COLO668 (cell line): Measurements from ENCODE around the gene PDE4C.
A peak's percentile ranks its signal among the peaks of the same experiment; 100 is the strongest.

Experiments
- DNase-seq: peaks from one replicate; lab custom pipeline; 2025; ENCODE audit not compliant: unreplicated experiment; lab: John Stamatoyannopoulos, UW

Gene PDE4C

DNA sequence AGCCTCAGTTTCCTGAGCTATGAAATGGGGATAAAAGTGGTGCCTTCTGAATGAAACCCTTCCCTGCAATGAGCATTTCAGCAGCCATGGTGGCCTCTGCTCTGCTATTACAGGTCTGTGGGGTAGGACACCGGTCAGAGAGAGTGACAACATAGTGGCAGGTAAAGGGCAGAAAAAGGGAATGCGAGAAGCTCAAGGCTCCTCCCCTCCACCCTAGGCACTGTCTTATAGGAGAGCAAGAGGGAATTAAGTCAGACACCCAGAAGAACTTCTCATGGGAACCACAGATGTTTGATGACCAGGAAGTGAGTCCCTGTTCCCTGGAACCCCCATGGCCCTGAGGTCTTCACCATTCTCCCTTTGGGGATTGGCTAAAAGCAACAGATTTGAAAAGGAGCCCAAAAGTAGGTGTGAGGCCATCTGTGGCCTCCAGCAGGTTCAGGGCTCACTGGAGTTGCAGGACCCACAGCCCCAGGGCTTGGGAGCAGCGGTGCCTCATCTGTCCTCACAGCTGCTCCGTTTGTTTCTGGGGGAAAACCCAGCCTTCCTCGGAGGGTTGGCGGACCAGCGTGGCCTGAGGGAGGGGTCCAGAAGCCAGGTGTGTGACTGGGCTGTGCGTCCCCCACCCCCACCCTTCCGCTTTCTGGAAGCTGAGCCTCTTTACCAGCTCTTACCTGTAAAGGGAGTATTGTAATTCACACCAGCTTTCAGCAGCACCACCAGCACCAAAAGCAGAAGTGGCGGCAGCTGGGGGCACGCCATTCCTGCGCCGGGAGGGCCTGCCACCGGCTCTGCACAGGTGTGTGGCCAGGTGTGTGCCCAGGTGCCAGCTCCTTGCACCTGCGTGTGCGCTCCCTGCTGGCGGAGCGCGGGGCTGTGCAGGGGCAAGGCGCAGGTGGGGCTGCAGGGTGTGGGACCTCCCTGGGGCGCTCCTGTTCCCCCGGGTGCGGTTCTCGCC lies 28.6 kb upstream of the PDE4C start:
- peak; percentile 89 for DNase-seq

GRCh38 chr19:18253716-18254115 lies 27.5 kb upstream of the PDE4C start:
- DNase-seq: no peak

DNA sequence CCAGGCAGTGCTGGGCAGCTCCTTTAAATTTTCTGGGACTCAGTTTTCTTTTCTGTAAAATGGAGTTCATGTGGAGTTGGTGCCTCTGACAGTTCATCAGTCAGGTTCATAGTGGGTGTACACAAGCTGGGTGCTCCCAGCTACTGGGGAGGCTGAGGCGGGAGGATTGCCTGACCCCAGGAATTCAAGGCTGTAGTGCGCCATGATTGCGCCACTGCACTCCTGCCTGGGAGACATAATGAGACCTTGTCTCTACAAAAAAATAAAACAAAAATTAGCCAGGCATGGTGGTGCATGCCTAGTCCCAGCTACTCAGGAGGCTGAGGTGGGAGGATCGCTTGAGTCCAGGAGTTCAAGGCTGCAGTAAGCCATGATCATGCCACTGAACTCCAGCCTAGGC lies 26.9 kb upstream of the PDE4C start:
- DNase-seq: no peak

DNA sequence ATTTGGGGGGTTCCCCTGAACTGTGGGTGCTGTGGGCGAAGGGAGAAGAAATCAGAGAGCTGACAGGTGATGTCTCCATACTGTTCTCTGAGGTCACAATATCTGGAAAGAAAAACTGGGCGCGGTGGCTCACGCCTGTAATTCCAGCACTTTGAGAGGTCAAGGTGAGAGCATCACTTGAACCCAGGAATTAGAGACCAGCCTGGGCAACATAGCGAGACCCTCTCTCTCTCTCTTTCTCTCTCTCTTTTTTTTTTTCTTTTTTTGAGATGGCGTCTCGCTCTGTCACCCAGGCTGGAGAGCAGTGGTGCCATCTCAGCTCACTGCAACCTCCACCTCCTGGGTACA lies 26.1 kb upstream of the PDE4C start:
- no peak for DNase-seq

GRCh38 chr19:18251587-18252369 lies 25.5 kb upstream of the PDE4C start:
- peak; percentile 74 for DNase-seq

- no peak for DNase-seq
Observed at GRCh38 chr19:18249834-18250233, 23.6 kb upstream of the PDE4C start.

GRCh38 chr19:18245297-18245696 lies 19.1 kb upstream of the PDE4C start:
- DNase-seq: no peak

DNA sequence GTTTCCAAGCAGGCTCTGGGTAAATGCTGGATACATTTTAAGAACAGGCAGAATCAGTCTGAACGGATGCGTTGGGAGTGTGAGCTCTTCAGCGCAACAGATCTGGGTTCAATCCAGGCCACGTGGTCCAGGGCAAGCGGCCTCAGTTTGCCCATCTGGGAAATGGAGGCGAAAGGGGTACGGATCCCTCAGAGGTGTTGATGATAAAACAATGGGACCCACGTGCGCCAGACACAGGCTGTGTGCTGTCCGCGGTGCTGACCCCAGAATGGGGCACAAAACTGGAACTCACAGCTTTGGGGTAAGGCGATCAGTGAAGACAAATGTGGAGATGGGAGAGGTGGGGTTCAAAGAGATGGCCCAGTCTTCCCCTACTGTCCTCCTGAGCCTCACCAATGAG lies 13.1 kb upstream of the PDE4C start:
- no peak for DNase-seq

DNA sequence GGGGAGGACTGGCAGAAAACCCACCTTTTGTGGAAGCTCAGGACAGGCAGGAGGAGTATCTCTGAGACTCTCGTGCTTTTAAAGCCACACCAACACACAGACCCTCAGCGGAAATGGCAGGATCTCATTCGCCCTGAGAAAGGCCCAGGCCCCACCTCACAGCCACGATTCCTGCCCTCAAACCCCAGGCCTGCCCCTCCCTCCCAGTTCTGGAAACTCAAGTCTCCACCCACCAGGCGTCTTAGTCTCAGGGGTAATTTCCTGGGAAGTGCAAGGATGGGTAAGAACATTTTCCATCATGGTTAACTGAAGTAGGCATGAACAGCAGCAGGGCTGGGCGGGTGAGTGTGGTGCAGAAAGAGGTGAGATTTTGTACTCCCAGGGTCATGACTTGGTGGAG lies 8.0 kb upstream of the PDE4C start:
- no peak for DNase-seq

DNA sequence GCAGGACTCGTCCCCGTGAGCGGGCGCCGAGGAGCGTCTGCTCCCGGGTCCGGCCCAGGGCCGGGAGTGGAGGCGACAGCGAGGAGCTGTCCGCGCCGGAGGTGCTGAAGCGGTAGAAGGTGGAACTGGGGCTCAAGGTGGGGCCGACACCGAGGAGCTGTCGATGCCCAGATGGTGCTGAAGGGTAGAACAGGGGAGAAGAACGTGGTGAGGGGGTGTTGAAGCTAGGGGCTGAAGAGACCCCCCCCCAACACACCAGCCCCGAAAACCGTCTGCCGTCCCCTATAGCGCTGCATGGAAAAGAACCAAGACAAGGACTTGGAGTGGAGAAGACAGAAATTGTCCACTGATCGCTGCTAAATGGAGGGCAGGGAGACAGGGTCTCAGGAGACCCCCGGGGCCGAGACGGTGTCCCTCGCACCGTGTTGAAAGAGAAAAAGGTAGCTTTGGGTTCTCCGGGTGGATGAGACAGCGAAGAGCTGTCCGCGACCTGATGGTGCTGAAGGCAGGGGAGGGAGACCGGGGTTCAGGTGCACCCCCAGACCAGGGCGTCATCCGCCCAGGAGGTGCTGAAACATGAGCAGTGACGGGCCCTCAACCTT lies 7.1 kb upstream of the PDE4C start:
- peak; percentile 51 for DNase-seq

DNA sequence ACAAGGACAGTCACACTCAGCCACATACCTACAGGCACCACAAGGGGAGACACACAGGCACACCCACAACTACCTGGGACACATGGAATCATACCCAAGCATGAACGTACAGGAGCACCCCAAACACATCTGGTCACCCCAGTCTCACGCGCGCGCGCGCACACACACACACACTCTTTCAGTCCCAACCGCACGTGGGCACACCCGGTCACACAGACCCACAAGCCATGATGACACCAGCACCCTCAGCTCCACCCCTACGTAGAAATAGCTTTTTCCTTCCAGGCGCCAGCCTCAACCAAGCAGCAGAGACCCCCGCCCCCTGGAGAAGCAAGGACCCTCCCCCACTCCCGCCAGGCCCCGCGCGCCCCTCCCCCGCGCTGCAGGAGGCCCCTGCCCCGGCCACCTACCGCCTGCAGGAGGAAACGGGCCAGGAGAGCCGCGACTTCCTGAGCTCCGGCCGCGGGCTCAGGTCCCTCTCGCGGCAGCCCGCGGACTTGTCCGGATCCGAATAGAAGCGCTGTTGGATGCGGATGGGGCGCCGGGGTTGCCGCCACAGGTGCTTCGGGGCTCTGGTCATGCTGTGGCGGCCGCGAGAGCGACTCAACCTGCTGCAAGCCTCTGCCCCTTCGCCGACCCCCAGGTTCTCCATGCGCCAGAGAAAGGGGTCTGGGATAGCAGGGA lies 6.4 kb upstream of the PDE4C start:
- peak; percentile 75 for DNase-seq

GRCh38 chr19:18231775-18232174 lies 5.5 kb upstream of the PDE4C start:
- DNase-seq: no peak

GRCh38 chr19:18230941-18231734 lies 4.9 kb upstream of the PDE4C start:
- DNase-seq: no peak

DNA sequence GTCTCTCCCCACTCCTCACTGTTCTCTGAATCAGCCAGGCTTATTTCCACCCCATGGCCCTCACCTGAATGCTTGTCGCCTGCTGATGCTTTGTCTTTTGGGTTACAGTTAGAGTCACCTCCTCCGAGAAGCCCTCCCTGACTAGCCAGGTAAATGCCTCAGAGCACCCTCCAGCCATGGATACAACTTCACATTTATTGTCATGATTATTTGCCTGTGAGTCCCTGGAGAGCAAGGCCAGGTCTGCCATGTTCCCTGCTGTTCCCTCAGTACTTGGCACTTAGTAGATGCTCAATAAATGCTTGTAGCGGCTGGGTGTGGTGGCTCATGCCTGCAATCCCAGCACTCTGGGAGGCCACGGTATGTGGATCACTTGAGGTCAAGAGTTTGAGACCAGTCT lies 3.7 kb upstream of the PDE4C start:
- DNase-seq: no peak

DNA sequence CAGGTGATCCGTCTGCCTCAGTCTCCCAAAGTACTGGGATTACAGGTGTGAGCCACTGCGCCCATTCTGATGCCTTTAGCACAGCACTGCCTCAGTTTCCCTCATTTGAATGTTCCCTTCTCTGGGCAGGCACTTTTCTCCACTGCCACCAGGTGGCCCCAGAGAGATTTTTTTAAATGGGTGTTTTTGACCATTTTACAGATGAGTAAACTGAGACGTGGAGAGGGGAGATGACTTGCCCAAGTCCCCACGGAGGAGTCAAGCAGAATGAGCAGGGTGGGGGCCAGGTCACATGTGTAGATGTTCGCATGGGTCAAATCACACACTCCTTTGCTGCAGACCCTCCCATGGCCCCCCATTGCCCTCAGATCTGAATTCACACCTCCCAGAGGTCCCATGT lies 3.2 kb upstream of the PDE4C start:
- DNase-seq: no peak

GRCh38 chr19:18227781-18228271 lies 1.6 kb upstream of the PDE4C start:
- no peak for DNase-seq

GRCh38 chr19:18226956-18227780 lies 930 bp upstream of the PDE4C start:
- no peak for DNase-seq

DNA sequence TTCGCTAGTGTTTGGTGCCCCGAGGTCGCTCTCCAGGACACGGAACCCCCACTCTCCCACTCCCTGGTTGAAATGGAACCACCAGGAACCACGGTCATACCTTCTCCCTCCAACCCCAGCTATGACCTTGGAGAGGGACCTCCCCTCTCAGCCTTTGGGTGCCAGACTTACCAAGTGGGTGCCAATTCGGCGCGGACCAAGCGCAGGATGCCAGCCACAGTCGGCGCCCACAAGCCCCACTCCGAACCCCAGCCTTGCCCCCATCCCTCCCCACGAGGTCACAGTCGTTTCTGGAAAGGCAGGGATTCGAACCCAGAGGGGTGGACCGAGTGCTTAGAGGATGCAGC lies 910 bp downstream of the PDE4C start:
- DNase-seq: no peak

DNA sequence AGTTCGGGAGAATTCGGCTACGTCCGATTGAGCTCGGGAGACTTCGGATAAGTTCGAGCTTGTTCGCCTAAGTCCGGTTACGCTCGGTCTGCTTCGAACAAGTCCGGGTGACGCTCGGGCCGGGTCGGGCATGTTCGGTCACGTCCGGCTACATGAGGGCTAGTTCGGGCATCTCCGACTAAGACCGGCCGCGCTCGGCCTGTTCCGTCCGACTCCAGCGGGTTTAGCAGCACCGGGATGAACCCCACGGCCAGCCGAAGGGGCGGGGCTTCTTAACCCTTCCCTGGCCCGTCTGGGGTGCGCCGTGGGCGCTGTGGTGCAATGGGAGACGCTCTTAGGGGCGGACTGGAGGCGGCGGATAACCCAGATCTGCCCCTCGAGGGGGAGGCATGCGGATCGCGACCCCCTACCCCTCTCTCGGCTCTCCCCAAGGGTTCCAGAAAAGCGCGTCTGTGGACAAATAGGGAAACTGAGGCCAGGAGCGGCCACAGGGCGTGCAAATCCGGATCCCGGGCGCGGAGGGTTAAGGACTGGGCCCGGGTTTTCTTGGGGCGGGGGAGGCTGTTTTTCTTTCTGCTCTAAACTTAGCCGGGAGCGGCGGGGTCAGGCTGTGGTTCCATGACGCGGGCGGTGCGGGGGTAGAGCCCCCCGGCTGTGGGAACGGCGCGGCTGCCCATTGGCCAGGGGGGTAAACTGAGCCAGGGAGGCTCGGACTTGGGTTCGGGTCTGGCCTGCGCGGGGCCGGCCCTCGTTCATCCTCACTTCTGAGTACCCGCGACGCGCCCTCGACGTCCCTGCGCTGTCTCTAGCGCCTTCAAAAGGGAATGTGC lies 1.5 kb downstream of the PDE4C start:
- DNase-seq: peak; percentile 97
